Calu3 (cell line): Measurements from ENCODE around the gene NSUN4. TPM values are rescaled to one million over a fixed set of nuclear protein-coding genes. Genes with fewer than 3 reads are reported as not detected.

Experiments
- Bru-seq: library from RNA; stranded (reverse); fragments of 400-500 nt; gene quantifications from one replicate; lab custom pipeline; 2021; lab: Mats Ljungman, UMichigan
- BruChase-seq, 2 experiments: library from RNA; stranded (reverse); fragments of 400-500 nt; gene quantifications; one replicate each; lab custom pipeline; 2021; lab: Mats Ljungman, UMichigan
- BruUV-seq: library from RNA; stranded (reverse); fragments of 400-500 nt; replicated peaks from 2 replicates; lab custom pipeline; 2021; lab: Mats Ljungman, UMichigan
- CTCF ChIA-PET: fragments of 300-600 bp; sonication (Branson Sonifier 250); formaldehyde crosslinking; loops from one replicate; lab custom pipeline; 2022; ENCODE audit warnings: antibody characterized with exemption; lab: Charles Lee
- DNase-seq: peaks from one replicate; pipeline ENCODE4 v3.0.0; 2022
- H3K27ac Mint-ChIP-seq: one replicate; pipeline ENCODE4 v1.8.0; 2022; ENCODE audit warnings: mixed read lengths; ENCODE audit not compliant: unreplicated experiment
- H3K27me3 Mint-ChIP-seq: one replicate; pipeline ENCODE4 v1.8.0; 2022; ENCODE audit warnings: mixed read lengths; ENCODE audit not compliant: unreplicated experiment
- H3K36me3 Mint-ChIP-seq: one replicate; pipeline ENCODE4 v1.8.0; 2022; ENCODE audit warnings: mild to moderate bottlenecking, moderate library complexity, mixed read lengths; ENCODE audit not compliant: insufficient read depth, unreplicated experiment
- H3K4me1 Mint-ChIP-seq: one replicate; pipeline ENCODE4 v1.8.0; 2022; ENCODE audit warnings: mild to moderate bottlenecking, low read depth, mixed read lengths; ENCODE audit not compliant: unreplicated experiment
- H3K4me3 Mint-ChIP-seq: one replicate; pipeline ENCODE4 v1.8.0; 2022; ENCODE audit warnings: mild to moderate bottlenecking, low read depth, moderate library complexity, mixed read lengths; ENCODE audit not compliant: unreplicated experiment
- H3K9me3 Mint-ChIP-seq: one replicate; pipeline ENCODE4 v1.8.0; 2022; ENCODE audit warnings: low read depth, mixed read lengths; ENCODE audit not compliant: unreplicated experiment
- CTCF ChIP-seq: fragments of 200-600 bp; IDR thresholded peaks from one replicate; pipeline ENCODE4 v1.8.0; 2022; ENCODE audit warnings: antibody characterized with exemption; ENCODE audit not compliant: unreplicated experiment
- intact Hi-C: fragments of 100-400 bp; cut with micrococcal nuclease; formaldehyde crosslinking; loops from one replicate; pipeline ENCODE4 v1.10.0; 2022; ENCODE audit not compliant: unreplicated experiment
- long read RNA-seq: library from polyadenylated mRNA; stranded (forward); transcript quantifications from one replicate; pipeline ENCODE4 v2.0.0, GENCODE V29; 2022
- total RNA-seq: library from RNA; stranded (reverse); gene quantifications from 2 replicates; pipeline ENCODE4 v1.2.3, GENCODE V29; 2022

The NSUN4 gene
- 38.7 and 42.5 TPM in 2 replicates for total RNA-seq
- Bru-seq, nascent RNA, result percentile 80 among the genes with signal in this experiment
- BruChase-seq, experiment 1, labeled RNA remaining after a 6-hour chase, result percentile 82 among the genes with signal in this experiment
- BruChase-seq, experiment 2, labeled RNA remaining after a 2-hour chase, result percentile 85 among the genes with signal in this experiment
- long read RNA-seq, transcript NSUN4-204 (6 exons, 2,150 nt), result major isoform, 7 of 33 reads
- long read RNA-seq, partial matches to known transcripts, result 2 of 33 reads
- long read RNA-seq, other reads (novel, unspliced or antisense), result 24 of 33 reads

- Mint-ChIP-seq H3K9me3 (no peaks in the 10 kb centered on the region), H3K27me3 (no peaks in the 10 kb centered on the region), H3K4me1 (peaks cover 39% of the 10 kb centered on the region), H3K27ac (peak within 1 kb of the TSS; percentile 94), H3K4me3 (peak within 1 kb of the TSS; percentile 85), H3K36me3 (peaks cover 40% of the 10 kb centered on the region)
- peak; percentile 90 for DNase-seq
- BruUV-seq, result TSS peak; percentile 86
- CTCF ChIA-PET, result interaction anchor here (0.5 to 1.6 kb wide), 6 partner anchors 18 to 1227 kb away, joined by 4 to 13 read pairs (median 6); partner anchors contain the start of genes LRRC41 and UQCRH
- intact Hi-C loops, result no loop called here
- peak; percentile 74 for TF ChIP-seq CTCF
Observed at GRCh38 chr1:46340404-46341221, at the start of gene NSUN4. Gene NSUN4 (plus strand): TSS chr1:46340807. CDS start chr1:46340827, 20 bp downstream.

- intact Hi-C loops, result no loop called here
- Mint-ChIP-seq H3K4me1 (peaks cover 18% of the 10 kb centered on the region), H3K27ac (no peak overlapping the region), H3K4me3 (no peak overlapping the region), H3K27me3 (no peaks in the 10 kb centered on the region), H3K36me3 (peaks cover 34% of the 10 kb centered on the region), H3K9me3 (no peaks in the 10 kb centered on the region)
- no peak for DNase-seq
- BruUV-seq, result no TSS peak
- CTCF ChIA-PET, result no interaction called here
- TF ChIP-seq CTCF, result no peak
Observed at GRCh38 chr1:46295306-46295705, 45.3 kb upstream of the NSUN4 start.

- no TSS peak for BruUV-seq
- Mint-ChIP-seq H3K9me3 (no peaks in the 10 kb centered on the region), H3K27ac (no peak overlapping the region), H3K36me3 (peaks cover 52% of the 10 kb centered on the region), H3K4me3 (no peak overlapping the region), H3K27me3 (no peaks in the 10 kb centered on the region), H3K4me1 (peaks cover 32% of the 10 kb centered on the region)
- CTCF ChIA-PET, result no interaction called here
- DNase-seq, result no peak
- intact Hi-C loops, result no loop called here
- no peak for TF ChIP-seq CTCF
Observed at GRCh38 chr1:46298387-46298786, 42.2 kb upstream of the NSUN4 start.

- no peak for TF ChIP-seq CTCF
- no peak for DNase-seq
- H3K36me3 Mint-ChIP-seq, result peaks cover 70% of the 10 kb centered on the region
- no peaks in the 10 kb centered on the region for H3K9me3 Mint-ChIP-seq
- H3K27me3 Mint-ChIP-seq, result no peaks in the 10 kb centered on the region
- no TSS peak for BruUV-seq
- CTCF ChIA-PET, result interaction anchor here (1.5 kb wide), 1 partner anchor 39 kb away, joined by 4 read pairs; no protein-coding TSS in a partner anchor
- peaks cover 32% of the 10 kb centered on the region for H3K4me1 Mint-ChIP-seq
- peak overlapping the region; percentile 97 for H3K27ac Mint-ChIP-seq
- intact Hi-C loops, result loop anchor here (5.0 kb wide), 1 partner anchor 46 kb away; no protein-coding TSS in a partner anchor
- H3K4me3 Mint-ChIP-seq, result peak overlapping the region; percentile 99
Observed at GRCh38 chr1:46300673-46301405, 39.8 kb upstream of the NSUN4 start.
